Measurements from ENCODE around the gene TFDP1. TPM values are rescaled to one million over a fixed set of nuclear protein-coding genes. Genes with fewer than 3 reads are reported as not detected.

TFDP1 gene
- total RNA-seq, 4 donors from 2014 or later: 55.7 to 82.1 (median 59.5) TPM

- Histone ChIP-seq H3K27ac (no peak overlapping the region), H3K4me1 (no peaks in the 10 kb centered on the region), H3K4me3 (no peak overlapping the region), H3K9me3 (no peaks in the 10 kb centered on the region), H3K36me3 (peaks cover 0 to 83% (median 0%) of the 10 kb centered on the region in 3 donors), H3K27me3 (no peaks in the 10 kb centered on the region)
- DNase-seq: no peak
- TF ChIP-seq CTCF (IDR thresholded peaks at IDR 0.05) (no peak), POLR2A (IDR thresholded peaks at IDR 0.05) (no peak)
- intact Hi-C loops (cut with DNase I): no loop called here
- WGBS, 2 donors: 63 to 93% methylated on average over 9 to 11 of the region's 28 CpGs
These were observed 22.7 kb downstream of the TFDP1 start for GRCh38 chr13:113607056-113607888.

GRCh38 chr13:113607889-113608635 is 23.5 kb downstream of the TFDP1 start:
- Histone ChIP-seq H3K27ac (no peak overlapping the region), H3K4me3 (no peak overlapping the region), H3K4me1 (no peaks in the 10 kb centered on the region), H3K9me3 (no peaks in the 10 kb centered on the region), H3K27me3 (no peaks in the 10 kb centered on the region), H3K36me3 (peaks cover 0 to 91% (median 0%) of the 10 kb centered on the region in 3 donors)
- 92 to 94% methylated on average over 5 to 7 of the region's 25 CpGs for WGBS, 2 donors
- TF ChIP-seq POLR2A (IDR thresholded peaks at IDR 0.05): no peak
- no peak for TF ChIP-seq CTCF (IDR thresholded peaks at IDR 0.05)
- DNase-seq: no peak
- intact Hi-C loops (cut with DNase I): no loop called here

- intact Hi-C loops (cut with DNase I): no loop called here
- H3K4me1 ChIP-seq: no peaks in the 10 kb centered on the region
- H3K9me3 ChIP-seq: no peaks in the 10 kb centered on the region
- peaks cover 0 to 90% (median 0%) of the 10 kb centered on the region in 3 donors for H3K36me3 ChIP-seq
- 87 to 95% methylated on average over 5 to 18 of the region's 22 CpGs for WGBS, 2 donors
- DNase-seq: no peak
- TF ChIP-seq CTCF (IDR thresholded peaks at IDR 0.05) (no peak), POLR2A (IDR thresholded peaks at IDR 0.05) (no peak)
- H3K4me3 ChIP-seq: no peak overlapping the region
- H3K27ac ChIP-seq: no peak overlapping the region
- no peaks in the 10 kb centered on the region for H3K27me3 ChIP-seq
These were observed 24.5 kb downstream of the TFDP1 start for GRCh38 chr13:113608967-113609533.

DNA sequence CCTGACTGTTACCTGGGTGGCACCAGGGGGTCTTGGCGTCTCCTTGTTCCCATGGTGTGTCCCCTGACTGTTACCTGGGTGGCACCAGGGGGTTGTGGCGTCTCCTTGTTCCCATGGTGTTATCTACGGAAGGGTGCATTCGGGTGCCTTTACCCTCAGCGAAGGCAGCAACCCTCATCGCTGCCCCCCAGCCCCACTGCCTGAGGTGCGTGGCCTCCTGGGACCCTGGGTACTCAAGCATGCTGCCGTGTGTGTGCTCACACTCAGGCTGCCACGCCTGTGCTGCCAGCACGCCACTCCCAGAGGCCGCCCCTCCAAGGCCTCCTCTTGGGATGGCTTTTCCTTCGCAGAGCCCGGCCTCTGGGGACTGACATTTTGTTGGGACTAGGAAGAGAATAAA is 25.1 kb downstream of the TFDP1 start:
- intact Hi-C loops (cut with DNase I): no loop called here
- Histone ChIP-seq H3K27ac (no peak overlapping the region), H3K4me3 (no peak overlapping the region), H3K9me3 (no peaks in the 10 kb centered on the region), H3K4me1 (no peaks in the 10 kb centered on the region), H3K27me3 (no peaks in the 10 kb centered on the region), H3K36me3 (peaks cover 0 to 90% (median 0%) of the 10 kb centered on the region in 3 donors)
- no peak for DNase-seq
- WGBS, 2 donors: 89 to 94% methylated on average over 5 to 13 of the region's 13 CpGs
- TF ChIP-seq POLR2A (IDR thresholded peaks at IDR 0.05) (no peak), CTCF (IDR thresholded peaks at IDR 0.05) (no peak)

- Histone ChIP-seq H3K4me3 (no peak overlapping the region), H3K9me3 (no peaks in the 10 kb centered on the region), H3K4me1 (no peaks in the 10 kb centered on the region), H3K27ac (no peak overlapping the region), H3K27me3 (no peaks in the 10 kb centered on the region), H3K36me3 (peaks cover 0 to 93% (median 0%) of the 10 kb centered on the region in 3 donors)
- DNase-seq: no peak
- TF ChIP-seq CTCF (IDR thresholded peaks at IDR 0.05) (no peak), POLR2A (IDR thresholded peaks at IDR 0.05) (no peak)
- intact Hi-C loops (cut with DNase I): no loop called here
- WGBS, 2 donors: 91 to 95% methylated on average over 16 to 17 of the region's 19 CpGs
These were observed 25.7 kb downstream of the TFDP1 start for GRCh38 chr13:113610266-113610665.
